Amniotic epithelial cell (primary cell): ENCODE measurements around the gene RNU6-8.

Experiments used
- DNase-seq: peaks from one replicate; pipeline ENCODE4 v3.0.0-alpha.2; 2010; ENCODE audit warnings: low read depth

RNU6-8 gene

GRCh38 chr14:32205554-32205953 lies 2.5 kb upstream of the RNU6-8 start:
- no peak for DNase-seq

DNA sequence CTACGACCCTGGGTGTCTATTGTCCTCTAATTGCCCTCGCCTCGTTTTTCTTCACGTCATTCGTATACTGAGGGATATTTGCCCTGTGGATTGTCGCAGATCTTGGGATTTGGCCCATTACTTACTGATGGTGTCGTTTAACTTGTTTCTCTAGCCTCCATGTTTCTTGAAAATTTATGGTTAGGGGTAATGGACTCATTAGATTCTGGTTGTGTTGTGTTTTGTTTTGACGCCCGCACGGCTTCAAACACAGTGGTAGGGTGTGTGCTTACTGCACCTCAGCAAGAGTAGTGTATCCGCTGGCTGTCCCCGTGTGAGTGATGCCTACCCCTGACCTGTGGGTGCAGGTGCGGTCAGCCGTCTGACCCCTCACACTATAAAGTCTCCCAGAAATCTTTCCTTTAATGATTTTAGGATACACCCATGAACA lies 874 bp upstream of the RNU6-8 start:
- DNase-seq = no peak

DNA sequence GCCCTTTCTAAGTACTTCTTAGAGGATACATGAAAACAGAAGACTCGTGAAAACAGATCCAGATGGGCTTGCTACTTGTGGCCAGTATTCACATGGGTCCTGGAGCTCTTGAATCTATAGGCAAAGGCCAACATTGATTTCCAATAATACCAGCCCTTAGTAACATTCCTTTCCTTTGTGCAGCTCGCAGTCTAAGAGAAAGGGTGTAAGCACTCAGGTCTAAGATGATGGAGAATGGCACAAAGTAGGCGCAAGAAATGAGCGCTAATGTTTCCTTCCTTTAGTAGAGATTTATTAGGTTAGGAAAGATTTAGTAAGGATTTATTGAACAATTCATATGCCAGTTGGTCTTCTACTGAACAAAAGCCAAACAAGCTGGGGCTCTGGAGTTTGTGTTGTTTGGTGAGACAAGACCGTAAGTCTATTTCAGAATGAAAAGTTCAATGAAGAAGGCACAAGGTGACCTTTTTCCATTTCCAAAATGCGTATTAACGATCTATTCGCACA lies 525 bp downstream of the RNU6-8 start:
- no peak for DNase-seq

DNA sequence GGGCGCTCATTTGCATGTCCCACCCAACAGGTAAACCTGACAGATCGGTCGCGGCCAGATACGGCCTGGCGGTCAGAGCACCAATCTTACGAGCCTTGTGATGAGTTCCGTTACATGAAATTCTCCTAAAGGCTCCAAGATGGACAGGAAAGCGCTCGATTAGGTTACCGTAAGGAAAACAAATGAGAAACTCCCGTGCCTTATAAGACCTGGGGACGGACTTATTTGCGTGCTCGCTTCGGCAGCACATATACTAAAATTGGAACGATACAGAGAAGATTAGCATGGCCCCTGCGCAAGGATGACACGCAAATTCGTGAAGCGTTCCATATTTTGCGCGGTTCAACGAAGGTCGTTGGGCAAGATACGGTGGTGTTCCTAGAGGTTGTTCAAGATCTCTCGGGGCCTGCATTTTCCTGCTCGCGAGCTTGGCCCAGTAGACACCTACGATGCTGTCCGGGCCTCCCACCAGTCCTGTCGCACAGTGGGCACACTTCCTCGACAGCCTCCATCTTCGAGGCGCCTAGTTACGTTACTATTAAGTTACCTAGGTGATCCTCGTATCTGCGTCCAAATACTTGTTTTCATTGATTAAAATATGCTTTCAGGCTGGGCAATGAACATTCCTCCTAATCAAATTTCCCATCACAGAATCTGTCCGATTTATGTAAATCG lies 1.1 kb downstream of the RNU6-8 start, which contains the start of gene RNU6-7:
Gene RNU6-7, plus strand, starts transcription at position 230 of the 675 bp plus-strand sequence.
- peak; percentile 44 for DNase-seq

DNA sequence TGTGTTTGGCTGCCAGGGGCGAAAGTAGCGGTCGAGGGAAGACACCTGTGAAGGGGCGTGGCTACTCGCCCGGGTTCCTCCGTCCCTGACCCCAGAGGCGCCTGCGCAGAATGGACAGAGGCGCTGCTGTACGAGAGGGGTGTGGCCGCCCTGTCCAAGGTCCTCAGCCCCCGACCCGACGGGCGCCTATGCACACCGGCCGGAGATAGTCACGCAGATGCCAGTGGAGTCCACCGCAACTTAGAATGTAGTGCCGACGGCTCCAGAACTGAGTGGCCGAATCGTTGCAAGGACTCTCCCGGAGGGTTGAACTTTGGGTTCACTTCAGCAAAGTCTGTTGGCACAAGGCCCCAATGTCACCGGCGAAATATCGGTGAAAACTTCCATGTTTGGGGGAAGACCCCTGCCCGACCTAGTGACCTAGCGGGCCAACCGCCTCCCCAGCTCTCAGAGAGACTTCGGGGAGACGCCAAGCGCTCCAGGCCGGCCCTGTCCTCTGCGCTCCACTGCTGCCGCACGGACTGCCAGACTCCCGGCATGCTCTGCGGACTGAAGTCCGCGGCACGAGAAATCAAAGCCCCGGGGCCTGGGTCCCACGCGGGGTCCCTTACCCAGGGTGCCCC lies 1.8 kb downstream of the RNU6-8 start:
- peak; percentile 43 for DNase-seq

DNA sequence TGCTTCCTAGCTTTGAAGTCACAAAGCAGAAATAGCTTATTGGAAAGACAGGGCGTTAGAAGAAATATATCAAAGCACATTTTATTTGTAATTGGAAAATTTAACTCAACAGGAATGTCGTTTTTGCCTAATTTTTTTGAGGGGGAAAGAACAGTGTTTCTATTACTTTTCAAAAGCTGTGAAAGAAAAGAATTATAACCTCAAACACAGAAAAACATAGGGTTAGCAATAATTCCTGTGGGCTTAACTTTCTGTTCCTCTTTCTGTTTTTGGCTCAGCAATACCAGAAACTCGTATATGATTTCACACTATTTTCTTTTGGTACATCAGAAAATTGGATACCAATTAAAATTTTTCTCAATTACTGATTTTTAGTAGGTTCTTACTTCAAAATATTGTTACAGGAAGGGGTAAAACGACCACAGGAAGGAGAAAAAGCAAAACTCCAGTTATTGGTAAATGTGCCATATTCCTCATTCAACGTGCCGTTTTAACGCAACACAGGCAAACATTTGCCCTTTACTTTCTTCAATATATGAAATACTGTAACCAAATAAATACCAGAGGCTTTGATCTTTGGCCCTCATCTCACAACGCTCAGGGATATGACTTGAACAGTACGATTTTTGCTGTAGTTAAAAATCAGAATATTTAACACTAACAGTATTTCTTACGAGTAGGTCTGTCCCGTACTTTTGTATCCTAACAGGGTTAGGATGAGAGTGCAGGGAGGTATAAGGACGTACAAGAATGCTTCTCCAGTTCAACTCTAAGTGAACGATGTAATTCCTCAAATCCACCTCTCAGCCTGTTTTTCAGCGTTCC lies 2.5 kb downstream of the RNU6-8 start:
- DNase-seq = no peak

- DNase-seq = no peak
These were observed 5.2 kb downstream of the RNU6-8 start for GRCh38 chr14:32197919-32198318.

DNA sequence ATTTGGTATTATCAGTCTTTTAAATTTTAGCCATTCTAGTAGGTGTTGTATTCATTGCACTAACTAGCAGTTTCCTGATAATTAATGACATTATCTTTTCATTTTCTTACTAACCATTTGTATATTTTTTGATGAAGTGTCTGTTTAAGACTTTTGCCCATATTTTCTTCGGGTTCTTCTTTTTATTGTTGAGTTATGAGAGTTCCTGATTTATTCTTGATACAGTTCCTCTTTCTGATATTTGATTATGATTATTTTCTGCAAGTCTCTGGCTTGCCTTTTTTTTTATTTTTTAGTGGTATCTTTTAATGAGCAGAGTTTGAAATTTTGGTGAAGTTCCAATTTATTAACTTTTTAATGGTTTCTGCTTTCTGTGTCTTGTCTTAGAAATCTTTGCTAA lies 7.4 kb downstream of the RNU6-8 start:
- no peak for DNase-seq

DNA sequence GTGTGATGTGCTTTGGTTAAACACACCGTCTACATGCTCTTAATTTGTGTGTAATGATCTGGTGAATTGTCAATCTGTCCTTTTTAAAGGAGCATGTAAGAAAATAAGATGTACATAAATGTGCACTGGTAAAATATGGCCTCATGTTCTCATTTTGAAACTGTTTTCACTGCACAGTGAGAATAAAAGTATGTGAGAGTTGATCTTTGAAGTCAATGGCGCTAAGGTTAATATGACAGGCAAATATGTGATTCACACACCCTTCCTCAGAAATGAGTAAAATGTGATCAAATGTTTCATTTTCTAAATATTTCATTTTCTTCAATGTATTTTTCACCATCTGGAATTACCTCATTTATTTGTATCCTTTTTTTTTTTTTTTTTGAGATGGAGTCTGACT lies 9.5 kb downstream of the RNU6-8 start:
- DNase-seq = no peak

DNA sequence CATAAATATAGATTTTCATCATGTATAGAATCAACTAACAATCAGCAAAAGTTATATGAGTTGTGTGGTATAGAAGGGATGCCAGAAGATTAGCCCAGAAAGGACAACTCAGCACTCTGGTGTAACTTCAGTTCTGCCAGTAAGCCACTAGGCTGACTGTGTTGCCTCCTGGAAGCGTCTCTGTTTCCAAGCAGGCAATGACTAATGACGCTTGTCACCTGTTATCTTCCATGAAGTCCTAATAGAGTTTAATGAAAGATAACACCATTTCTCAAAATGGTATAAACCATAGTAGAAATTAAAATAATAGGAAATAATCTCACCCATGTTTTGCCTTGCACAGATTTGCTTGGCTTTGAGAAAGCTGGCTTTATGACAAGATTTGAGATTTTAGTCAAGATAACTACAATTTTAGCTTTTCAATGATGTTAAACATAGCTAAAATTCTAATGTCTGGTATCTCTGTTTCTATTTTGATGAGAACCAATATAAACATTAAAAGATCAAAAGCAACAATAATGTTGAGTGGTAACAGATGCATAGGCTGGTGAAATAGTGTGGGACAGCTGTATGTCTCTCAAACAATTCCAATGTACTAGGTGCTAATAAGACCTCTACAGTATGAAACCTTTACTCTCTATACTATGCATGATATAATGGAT lies 10.2 kb downstream of the RNU6-8 start:
- no peak for DNase-seq

DNA sequence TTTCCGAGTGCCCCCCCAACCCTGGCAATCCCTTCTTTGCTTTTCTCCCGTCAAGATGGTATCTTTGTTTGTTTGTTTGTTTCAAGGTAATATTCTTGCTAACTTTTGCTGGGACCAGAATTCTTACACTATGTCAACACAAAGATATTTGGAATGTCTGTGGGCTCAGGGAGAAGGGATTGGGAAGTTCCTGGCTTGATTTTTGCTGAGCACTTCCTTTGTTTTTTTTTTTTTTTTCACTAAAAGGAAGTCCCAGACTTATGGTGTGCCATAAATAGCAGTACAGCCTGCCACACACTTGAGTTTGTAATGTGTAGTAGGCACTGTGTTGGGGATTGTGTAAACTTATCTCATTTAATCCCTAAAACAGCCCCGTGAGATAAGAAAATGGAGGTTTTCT lies 12.4 kb downstream of the RNU6-8 start:
- DNase-seq = peak; percentile 41

DNA sequence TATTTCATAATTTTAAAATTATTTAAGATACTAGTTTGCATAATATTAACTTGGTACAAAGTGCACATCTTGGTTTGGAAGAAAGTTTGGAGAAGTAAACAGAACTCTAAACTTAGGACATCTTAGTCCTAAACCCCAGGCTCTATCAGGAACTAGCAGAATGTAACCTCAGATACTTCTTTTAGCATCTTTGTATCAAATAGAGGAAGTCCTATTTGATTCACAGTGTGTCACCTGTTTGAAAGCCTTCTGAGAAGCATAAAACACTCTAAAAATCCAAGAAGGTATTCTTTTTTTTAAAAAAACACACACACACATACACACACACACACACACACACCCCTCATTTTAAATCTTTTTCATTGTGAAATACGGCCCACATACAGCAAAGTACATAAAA lies 13.3 kb downstream of the RNU6-8 start:
- no peak for DNase-seq

GRCh38 chr14:32186248-32186647 lies 16.8 kb downstream of the RNU6-8 start:
- DNase-seq = no peak

DNA sequence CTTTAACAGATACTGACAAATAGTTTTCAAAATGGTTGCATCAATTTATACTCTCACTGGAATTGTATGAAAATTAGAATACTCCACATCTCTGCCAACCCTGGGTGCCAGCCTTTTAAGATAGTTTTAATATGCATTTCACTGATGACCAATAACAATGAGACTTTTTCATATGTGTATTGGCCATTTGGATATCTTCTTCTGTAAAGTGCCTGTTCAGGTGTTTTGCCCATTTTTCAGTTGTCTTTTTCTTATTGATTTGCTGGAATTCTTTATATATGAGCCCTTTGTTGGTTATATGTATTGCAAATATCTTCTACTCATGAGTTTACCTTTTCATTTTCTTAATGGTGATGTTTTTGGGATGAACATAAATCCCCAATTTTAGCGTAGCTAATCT lies 18.0 kb downstream of the RNU6-8 start:
- DNase-seq = no peak

- DNase-seq = peak; percentile 47
These were observed 19.7 kb downstream of the RNU6-8 start for GRCh38 chr14:32183151-32184058.

DNA sequence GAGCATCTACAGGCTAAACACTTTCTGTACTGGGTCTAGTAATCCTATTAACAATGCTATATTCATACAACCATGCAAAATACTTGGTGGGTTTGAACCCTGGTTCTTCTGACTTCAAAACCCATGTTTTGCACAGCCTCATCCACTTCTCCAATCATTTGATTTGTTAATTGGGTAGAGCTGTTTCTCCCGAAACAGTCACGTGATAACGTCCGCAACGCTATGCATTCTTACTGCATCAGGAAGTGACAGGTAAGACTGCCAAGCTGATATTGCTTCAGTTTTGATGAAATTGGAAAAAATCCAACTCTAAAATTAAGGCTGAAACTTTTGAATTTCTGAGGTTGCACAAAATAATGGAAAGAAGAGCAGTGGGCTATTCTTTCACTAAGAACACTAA lies 31.6 kb downstream of the RNU6-8 start:
- DNase-seq = no peak

DNA sequence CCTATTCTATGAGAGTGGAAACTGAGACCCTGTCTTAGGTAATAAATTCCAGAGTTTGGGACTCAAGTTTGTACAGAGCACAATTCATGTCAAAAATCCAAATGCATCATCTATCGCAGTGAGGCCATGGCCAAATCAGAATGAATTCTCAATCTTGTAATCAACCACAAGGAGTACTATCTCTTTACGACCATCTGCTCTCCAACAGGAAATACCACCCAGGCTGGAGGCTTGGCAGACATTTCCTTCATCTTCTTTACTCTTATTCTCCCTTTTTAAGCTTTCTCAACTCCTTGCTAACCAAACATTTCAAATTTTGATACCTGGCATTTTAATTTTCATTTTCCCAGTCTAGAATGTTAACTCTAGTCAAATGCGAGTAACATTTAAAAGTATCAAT lies 33.9 kb downstream of the RNU6-8 start:
- no peak for DNase-seq

GRCh38 chr14:32167907-32168306 lies 35.2 kb downstream of the RNU6-8 start:
- DNase-seq = peak; percentile 35

GRCh38 chr14:32166924-32167323 lies 36.1 kb downstream of the RNU6-8 start:
- no peak for DNase-seq

DNA sequence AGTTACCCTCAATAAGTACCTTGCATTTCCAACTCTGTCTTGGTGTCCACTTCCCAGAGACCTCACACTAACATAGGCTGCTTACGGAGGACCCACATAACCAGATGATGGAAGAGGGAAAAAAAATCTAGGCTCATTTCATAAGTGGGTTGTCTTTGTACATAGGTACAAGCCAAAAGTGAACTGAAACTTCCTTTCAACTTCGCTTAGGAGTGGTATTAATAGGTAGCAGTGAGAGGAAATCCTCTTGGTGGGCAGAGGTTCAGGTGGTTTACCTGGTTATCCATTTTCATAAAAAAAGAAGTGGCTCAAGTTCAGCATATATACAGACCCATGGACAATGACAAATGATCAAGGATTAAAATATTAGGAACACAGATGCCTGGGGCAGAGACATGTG lies 37.0 kb downstream of the RNU6-8 start:
- no peak for DNase-seq
